Stimulated activated CD4-positive, alpha-beta T cell treated with anti-CD3 and anti-CD28 coated beads, Interleukin-15, amount 100 ng/mL, for 24 hours (primary cell): ENCODE data around the gene KLF11.
"Not testable (repeated sequence)": the region's sequence is repeated elsewhere in the genome, so short reads cannot be mapped to it uniquely, and the experiment has no call there.

Experiments used
- DNase-seq: peaks from one replicate; pipeline ENCODE4 v3.0.0-alpha.2; 2020

KLF11 gene

DNA sequence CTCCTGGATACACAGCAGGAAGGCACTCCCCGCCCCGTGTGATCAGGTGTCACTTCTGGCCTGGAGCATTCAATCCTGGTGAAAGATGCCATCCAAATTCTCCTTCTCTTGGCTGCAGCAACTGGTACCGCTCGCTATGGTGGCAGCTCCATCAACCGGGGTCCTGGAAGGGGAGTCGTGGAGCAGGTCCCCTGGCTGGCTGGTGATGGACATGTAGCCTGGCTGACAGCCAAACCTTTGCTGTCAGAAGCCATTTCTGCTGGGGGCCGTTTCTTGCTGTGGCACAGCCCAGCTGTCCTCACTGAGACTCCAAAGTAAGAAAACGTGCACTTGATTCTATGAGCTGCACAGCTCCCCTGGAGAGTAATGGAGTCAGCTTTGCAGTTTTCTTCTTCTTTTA is 44.0 kb downstream of the KLF11 start:
- no peak for DNase-seq

DNA sequence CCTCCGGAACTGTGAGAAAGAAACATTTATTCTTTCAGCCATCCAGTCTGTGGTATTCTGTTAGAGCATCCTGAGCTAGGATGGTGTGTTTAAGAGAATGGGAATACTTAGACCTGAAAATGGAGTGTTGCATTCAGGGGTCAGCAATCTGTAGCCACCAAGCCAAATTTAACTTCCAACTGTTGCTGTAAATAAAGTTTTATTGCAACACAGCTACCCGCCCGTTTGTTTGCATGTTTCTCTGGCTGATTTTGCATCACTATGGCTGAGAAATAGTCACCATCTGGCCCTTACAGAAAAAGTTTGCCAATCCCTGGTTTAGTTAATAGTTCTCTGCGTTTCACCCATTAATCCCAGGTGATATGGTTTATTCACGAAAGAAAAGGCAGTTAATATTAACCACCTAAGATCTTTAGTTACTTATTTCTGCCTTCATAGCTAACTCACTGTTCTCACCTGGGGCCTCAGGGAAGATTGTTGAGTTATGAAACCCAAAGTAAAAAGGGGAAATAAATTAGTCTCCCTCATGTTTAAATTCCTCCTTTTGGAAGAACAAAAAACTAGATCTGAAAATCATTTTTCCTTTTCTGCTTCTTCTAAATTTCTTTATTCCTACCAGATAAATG is 46.3 kb downstream of the KLF11 start:
- DNase-seq: no peak

- DNase-seq: peak; percentile 35
These were observed 48.0 kb downstream of the KLF11 start for GRCh38 chr2:10091182-10091888.

- not testable (repeated sequence) for DNase-seq
These were observed 48.5 kb downstream of the KLF11 start for GRCh38 chr2:10091889-10092244.

GRCh38 chr2:10094271-10094814 is 51.0 kb downstream of the KLF11 start:
- no peak for DNase-seq

DNA sequence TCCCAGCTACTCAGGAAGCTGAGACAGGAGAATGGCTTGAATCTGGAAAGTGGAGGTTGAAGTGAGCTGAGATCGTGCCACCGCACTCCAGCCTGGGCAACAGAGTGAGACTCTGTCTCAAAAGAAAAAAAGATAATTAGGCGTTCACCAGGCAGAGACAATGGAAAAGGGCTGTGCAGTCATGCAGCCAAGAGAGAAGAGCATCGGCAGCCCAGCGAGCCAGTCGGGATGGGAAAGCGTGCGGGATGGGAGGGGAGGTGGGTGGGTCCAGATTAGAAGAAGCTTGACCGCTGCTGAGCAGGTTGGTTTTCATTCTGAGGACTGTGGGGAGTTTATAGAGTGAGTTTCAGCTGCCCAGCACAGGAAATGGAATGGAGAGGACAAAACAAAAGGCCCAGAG is 51.8 kb downstream of the KLF11 start:
- no peak for DNase-seq

DNA sequence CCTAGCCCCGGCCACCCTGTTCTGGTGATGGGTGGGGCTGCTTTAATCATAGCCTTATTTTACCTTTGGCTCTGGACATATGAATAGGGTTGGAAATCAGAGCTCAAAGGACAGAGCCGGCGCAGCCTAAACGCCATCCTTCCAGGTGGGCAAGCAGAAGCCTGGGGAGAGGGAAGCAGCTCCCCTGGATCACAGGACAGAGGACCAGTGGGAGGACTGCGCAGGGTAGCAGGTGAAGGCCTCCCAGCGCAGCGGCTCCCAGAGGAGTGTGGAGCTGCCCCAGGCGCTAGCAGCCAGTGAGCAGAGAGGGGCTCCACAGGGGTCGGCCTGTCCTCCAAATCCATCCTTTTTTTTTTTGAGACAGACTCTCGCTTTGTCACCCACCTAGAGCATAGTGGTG is 53.3 kb downstream of the KLF11 start:
- no peak for DNase-seq

GRCh38 chr2:10097352-10098148 is 54.2 kb downstream of the KLF11 start:
- DNase-seq: peak; percentile 61

GRCh38 chr2:10101491-10101890 is 58.1 kb downstream of the KLF11 start:
- DNase-seq: no peak

- DNase-seq: no peak
These were observed 59.8 kb downstream of the KLF11 start for GRCh38 chr2:10103179-10103578.
